Kasumi-1 (cell line): ENCODE data around the gene USE1.
A peak's percentile ranks its signal among the peaks of the same experiment; 100 is the strongest.

Experiments used
- DNase-seq, 2 experiments: peaks; one replicate each; lab custom pipeline; 2025; lab: John Stamatoyannopoulos, UW

Gene USE1

DNA sequence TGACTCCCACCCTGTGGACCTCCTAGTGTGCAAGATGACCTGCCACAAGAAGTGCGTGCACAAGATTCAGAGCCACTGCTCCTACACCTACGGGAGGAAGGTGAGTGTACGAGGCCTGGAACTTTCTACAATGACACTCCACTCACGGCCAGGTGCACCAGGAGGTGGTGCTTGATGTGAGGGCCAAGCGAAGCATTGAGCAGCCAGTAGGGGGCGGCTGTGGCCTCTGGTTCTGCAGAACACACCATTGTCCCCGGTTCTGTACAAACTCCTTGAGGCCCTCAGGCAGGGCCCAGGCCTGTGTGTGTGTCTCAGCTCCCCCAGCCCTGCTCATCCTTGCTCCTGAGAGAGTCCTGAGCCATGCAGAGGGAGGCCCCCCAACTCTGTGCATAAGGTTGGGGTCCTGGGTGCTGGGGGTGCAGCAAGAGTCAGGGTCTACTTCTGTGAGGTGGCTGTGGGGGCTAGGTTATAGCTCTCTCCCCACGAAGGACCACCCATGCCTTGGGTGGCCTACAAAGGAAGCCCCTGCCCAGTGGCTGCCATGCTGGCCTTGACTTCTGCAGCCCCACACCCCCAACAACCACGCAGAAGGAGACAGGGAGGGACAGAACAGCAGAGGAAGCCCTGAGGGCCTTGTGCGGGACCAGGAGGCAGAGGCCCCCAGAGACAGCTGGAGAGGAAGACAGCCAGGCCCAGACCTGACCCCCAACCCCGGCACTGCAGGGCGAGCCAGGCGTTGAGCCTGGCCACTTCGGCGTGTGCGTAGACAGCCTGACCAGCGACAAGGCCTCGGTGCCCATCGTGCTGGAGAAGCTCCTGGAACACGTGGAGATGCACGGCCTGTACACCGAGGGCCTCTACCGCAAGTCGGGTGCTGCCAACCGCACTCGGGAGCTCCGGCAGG is 9.7 kb upstream of the USE1 start:
- peak in 1 of 2 experiments; percentile 44 for DNase-seq

DNA sequence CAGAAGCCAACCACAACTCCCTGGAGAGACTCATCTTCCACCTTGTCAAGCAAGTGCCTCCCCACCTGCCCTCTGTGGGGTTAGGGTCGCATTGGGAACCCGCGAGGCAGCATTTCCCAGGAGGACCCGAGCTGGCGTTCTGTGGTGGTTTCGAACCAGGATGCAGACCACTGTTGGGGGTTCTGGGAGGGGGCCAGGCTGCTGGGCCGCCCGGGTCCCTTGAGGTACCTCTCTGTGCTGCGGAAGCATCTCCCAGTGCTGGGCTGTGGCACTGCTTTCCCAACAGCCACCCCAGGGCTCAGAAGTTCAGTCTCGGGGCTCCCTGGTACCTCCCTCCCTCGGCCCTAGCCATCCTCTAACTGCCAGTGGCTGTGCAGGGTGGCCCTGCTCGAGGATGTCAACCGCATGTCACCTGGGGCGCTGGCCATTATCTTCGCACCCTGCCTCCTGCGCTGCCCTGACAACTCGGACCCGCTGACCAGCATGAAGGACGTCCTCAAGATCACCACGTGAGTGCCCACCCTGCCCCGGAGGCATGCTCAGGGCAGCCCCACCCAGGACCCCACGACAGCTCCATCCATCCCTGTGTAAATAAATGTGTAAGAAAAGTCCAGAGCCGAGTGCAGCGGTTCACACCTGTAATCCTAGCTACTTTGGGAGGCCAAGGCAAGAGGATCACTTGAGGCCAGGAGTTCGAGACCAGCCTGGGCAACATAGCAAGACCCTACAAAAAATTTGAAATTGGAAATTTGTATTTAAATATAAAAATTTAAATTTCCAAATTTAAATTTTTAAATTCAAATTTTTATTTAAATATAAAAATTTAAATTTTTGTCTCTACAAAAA is 8.2 kb upstream of the USE1 start:
- no peak for DNase-seq

DNA sequence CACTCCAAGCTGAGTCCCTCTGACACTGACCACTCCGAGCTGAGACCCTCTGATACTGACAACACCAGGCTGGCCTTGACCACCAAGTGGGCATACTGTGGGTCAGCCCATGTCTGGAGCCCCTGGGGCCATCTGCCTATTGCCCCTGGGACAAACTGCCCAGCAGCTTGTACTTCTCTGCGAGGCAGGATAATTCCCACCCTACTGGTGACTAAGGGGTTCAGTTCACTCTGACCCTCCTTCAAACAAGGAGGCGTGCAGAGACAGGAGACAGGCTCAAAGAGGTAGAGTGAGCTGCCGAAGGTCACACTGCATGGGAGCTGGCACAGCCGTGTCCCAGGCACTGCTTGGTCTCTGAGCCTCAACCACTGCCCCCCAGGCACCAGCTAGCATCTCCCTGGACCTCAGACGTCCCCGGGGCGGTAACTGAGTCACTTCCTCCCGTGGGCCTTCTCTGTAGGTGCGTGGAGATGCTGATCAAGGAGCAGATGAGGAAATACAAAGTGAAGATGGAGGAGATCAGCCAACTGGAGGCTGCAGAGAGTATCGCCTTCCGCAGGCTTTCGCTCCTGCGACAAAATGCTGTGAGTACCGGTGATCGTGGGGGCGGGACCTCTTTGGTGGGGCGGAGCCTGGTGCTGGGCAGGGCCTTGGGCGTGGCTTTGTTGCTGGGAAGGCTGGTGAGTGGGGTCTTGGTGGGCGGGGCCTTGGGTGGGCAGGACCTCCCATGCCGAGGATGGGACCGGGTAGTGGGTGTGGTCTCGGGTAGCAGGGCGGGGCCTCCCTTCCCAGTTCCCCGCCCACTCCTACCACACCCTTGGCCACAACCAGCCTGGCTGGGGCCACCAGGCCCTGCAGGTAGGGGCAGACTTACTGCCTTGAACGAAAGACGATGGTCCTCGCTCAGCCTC is 5.8 kb upstream of the USE1 start:
- peak in 1 of 2 experiments; percentile 18 for DNase-seq

DNA sequence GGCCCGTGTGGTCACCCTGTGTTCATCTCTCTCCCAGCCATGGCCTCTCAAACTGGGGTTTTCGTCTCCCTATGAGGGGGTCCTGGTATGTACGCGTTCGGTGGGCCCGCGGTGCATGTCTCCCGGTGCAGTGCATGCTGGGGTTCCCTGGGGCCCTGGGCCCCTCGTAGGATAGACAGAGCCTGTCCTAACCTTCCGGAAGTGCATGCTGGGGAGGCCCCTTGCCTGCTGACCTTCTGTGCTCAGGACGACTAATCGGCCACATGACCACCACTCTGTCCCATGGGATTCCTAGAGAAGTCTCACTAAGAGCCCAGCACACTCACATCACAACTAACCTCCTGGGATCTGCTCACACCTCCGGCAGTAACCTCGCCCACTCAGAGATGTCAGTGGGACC is 4.9 kb upstream of the USE1 start:
- no peak for DNase-seq

- DNase-seq = no peak
Observed at GRCh38 chr19:17211547-17212446, 3.4 kb upstream of the USE1 start.

DNA sequence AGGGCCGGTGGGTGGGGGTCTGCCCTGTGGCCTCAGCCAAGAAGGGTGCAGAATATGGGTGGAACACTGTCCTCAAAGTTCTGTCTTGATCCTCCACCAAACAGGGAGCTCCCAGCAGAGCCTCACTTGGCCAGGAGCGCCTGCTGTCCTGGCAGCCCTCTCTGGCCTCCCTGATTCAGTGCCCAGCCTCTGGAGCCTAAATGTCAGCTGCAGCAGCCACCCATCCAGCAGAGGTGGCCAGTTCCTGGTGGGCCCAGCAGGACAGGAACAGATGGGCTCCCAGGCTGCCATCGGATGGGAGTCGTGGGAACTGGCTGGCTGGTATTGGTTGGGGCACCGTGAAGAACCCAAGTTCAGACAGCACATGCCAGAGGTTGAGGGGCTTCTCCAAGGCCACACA is 1.8 kb upstream of the USE1 start:
- no peak for DNase-seq

DNA sequence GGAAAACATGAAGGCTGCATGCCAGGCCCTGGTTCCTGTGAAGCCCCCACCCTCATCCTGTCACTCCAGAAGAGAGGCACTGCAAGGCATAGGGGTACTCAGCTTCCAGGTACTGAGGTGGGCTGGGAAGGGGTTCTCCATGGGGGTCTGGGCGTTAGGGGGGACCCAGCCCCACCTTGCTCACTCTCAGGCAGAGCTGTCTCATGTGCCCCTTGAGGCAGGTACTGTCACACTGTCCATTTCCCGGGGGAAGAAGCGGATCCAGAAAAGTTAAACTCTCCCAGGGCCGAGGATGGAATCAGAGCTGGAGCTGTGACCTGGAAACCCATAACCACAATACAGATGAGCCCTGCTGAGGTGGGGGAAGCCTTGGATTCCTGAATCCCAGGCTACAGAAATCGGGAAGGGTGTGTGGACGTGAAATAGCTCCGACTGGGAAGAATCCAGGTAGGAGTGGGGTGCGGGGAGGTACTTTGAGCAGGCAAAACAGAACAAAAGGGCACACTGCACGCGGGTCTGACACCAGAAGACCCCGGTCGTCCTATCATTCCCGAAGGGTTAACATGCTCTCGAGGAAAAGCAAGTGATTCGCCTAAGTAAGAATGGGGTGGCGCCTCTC is 540 bp upstream of the USE1 start:
- DNase-seq = no peak

GRCh38 chr19:17216058-17216670 is 1.0 kb downstream of the USE1 start:
- no peak for DNase-seq

DNA sequence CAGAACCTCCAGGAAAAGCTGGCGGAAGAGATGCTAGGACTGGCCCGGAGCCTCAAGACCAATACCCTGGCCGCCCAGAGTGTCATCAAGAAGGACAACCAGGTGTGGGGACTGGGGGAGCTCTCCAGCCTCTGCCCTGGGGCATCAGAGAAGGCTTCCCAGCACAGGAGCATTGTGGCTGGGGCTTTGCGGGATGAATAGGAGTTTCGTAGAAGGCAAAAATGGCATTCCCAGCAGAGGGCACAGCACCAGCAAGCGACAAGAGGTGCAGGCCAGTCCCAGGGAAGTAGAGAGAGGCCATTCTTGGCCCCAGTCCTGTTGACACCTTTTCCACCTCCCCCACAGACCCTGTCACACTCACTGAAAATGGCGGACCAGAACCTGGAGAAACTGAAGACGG is 4.1 kb downstream of the USE1 start:
- no peak for DNase-seq

GRCh38 chr19:17220207-17220758 is 5.1 kb downstream of the USE1 start:
- no peak for DNase-seq

- no peak for DNase-seq
Observed at GRCh38 chr19:17225053-17225452, 9.9 kb downstream of the USE1 start.

GRCh38 chr19:17226002-17226933 is 11.1 kb downstream of the USE1 start, which contains the start of gene OCEL1:
Gene OCEL1, plus strand, starts transcription at chr19:17226226. Its CDS starts 22 bp downstream, at chr19:17226248.
- DNase-seq = peak; percentile 97

DNA sequence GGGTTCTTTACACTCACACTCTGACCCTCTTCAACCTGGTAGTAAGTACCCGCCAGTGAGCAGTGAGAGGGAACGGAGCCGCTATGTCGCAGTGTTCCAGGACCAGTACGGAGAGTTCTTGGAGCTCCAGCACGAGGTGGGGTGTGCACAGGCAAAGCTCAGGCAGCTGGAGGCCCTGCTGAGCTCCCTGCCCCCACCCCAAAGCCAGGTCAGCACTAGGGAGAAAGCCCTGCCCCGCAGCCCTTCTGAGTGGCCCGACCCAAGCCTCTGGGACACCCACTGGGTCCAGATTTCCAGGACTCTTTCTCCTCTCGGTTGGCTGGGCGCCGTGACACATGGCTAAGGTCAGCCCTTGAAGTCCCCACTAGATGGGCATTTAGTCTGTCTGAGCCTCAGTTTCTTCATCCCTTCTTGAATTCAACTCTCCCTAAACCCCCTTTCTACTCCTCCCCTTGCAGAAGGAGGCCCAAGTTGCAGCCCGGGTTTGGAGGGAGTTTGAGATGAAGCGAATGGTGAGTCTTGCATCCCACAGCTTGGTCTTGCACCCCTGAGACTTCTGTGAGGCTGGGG is 12.7 kb downstream of the USE1 start:
- DNase-seq = no peak

DNA sequence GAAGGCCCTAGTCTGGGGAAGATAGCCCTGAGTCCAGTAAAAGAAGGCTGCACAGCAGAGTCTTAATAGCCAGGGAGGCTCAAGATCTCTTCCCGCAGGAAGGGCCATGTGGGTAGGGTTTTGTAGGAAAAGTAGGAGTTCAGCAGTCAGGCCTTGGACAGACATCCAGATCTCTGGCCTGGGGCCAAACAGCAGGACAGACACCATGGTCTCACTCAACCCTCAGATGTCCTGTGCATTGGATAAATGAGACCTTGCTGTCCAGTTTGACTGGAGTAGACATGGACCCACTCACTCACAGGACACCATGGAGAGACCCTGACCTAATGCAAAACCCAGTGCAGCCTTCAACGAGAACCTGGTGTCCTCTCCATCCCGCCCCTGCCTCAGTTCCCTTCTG is 14.7 kb downstream of the USE1 start:
- DNase-seq = no peak

DNA sequence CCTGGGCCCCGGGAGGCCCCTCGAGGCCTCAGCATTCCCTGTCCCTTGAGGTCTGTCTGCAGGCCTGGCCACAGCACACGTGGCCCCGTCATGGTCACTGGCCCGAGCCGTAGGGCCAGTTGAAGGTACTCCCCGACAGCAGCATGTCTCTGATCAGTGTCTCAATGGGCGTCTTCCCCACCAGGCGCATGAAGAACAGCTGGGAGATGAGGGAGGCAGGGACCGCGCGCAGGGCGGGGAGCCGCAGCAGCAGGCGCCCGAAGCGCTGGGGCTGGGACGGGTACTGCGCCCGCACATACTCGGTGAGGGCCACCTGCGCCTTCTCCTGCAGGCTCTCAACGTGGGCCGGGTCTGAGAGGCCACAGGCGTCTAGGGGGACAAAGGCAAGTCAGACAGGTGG is 17.1 kb downstream of the USE1 start:
- DNase-seq = no peak

DNA sequence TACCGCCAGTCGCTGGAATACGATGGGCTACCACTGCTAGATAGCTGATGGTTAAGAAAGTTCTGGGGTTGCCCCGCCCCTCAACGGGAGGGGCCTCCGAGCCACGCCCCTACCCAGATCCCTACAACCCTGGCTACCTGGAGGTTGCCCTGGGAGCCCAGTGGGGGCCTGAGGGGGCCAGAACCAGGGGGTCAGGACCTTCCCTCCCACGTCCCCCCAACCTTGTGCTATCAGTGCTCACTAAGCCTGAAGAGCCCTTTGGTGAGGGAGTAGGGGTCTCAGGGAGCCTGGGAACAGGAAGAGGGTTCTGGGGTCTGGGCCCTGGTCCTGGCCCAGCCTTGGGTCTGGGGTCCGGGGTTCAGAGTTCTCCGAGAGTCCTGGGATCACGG is 19.7 kb downstream of the USE1 start:
- DNase-seq = peak; percentile 48 to 56

GRCh38 chr19:17235300-17235970 is 20.3 kb downstream of the USE1 start:
- peak; percentile 28 to 31 for DNase-seq
